ENCODE data around the gene WNT10A.
"Not testable (repeated sequence)": the region's sequence is repeated elsewhere in the genome, so short reads cannot be mapped to it uniquely, and the experiment has no call there.

DNA sequence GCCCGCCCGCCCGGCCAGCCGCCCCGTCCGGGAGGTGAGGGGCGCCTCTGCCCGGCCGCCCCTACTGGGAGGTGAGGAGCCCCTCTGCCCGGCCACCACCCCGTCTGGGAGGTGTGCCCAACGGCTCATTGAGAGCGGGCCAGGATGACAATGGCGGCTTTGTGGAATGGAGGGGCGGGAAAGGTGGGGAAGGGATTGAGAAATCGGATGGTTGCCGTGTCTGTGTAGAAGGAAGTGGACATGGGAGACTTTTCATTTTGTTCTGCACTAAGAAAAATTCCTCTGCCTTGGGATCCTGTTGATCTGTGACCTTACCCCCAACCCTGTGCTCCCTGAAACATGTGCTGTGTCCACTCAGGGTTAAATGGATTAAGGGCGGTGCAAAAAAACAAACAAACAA is 33.7 kb upstream of the WNT10A start:
- TF ChIP-seq, protein P1, sequence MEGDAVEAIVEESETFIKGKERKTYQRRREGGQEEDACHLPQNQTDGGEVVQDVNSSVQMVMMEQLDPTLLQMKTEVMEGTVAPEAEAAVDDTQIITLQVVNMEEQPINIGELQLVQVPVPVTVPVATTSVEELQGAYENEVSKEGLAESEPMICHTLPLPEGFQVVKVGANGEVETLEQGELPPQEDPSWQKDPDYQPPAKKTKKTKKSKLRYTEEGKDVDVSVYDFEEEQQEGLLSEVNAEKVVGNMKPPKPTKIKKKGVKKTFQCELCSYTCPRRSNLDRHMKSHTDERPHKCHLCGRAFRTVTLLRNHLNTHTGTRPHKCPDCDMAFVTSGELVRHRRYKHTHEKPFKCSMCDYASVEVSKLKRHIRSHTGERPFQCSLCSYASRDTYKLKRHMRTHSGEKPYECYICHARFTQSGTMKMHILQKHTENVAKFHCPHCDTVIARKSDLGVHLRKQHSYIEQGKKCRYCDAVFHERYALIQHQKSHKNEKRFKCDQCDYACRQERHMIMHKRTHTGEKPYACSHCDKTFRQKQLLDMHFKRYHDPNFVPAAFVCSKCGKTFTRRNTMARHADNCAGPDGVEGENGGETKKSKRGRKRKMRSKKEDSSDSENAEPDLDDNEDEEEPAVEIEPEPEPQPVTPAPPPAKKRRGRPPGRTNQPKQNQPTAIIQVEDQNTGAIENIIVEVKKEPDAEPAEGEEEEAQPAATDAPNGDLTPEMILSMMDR (conservative IDR thresholded peaks at IDR 0.05; ENCODE audit: low read depth, low read length), result not testable (repeated sequence)
- TF ChIP-seq EZH2 (IDR thresholded peaks at IDR 0.05; ENCODE audit: borderline replicate concordance, low read depth, low read length, poor library complexity, severe bottlenecking), result not testable (repeated sequence)

Measured in A673 (cell line).